GM23248 (cell line): ENCODE data around the gene DDAH1. TPM values are rescaled to one million over a fixed set of nuclear protein-coding genes. Genes with fewer than 3 reads are reported as not detected.
A peak's percentile ranks its signal among the peaks of the same experiment; 100 is the strongest.

Source experiments
- DNase-seq: peaks from one replicate; pipeline ENCODE4 v3.0.0-alpha.2; 2015
- H2AFZ ChIP-seq: fragments of 200-600 bp; sonication (generic); 2 replicates; pipeline ENCODE4 v1.6.1; 2016; ENCODE audit warnings: antibody characterized with exemption
- H3F3A ChIP-seq: fragments of 200-600 bp; sonication (generic); 2 replicates; pipeline ENCODE4 v1.6.1; 2016; ENCODE audit warnings: mild to moderate bottlenecking, antibody characterized with exemption, mixed run types; ENCODE audit not compliant: insufficient read depth
- H3K27ac ChIP-seq: fragments of 200-600 bp; sonication (generic); 2 replicates; pipeline ENCODE4 v1.5.1; 2016; ENCODE audit warnings: mild to moderate bottlenecking
- H3K27me3 ChIP-seq: fragments of 200-600 bp; sonication (generic); replicated peaks from 2 replicates; pipeline ENCODE4 v1.6.1; 2016; ENCODE audit warnings: mild to moderate bottlenecking; ENCODE audit not compliant: insufficient read depth
- H3K36me3 ChIP-seq: fragments of 200-600 bp; sonication (generic); 2 replicates; pipeline ENCODE4 v1.6.1; 2016; ENCODE audit warnings: low read depth, mild to moderate bottlenecking
- H3K4me1 ChIP-seq: fragments of 200-600 bp; sonication (generic); 2 replicates; pipeline ENCODE4 v1.6.1; 2016; ENCODE audit warnings: mild to moderate bottlenecking; ENCODE audit not compliant: insufficient read depth
- H3K4me2 ChIP-seq: fragments of 200-600 bp; sonication (generic); one replicate; pipeline ENCODE4 v1.6.1; 2016; ENCODE audit warnings: mild to moderate bottlenecking; ENCODE audit not compliant: unreplicated experiment
- H3K4me3 ChIP-seq: fragments of 200-600 bp; sonication (generic); 2 replicates; pipeline ENCODE4 v1.5.1; 2016; ENCODE audit warnings: mild to moderate bottlenecking
- H3K79me2 ChIP-seq: fragments of 200-600 bp; sonication (generic); 2 replicates; pipeline ENCODE4 v1.6.1; 2016; ENCODE audit warnings: mild to moderate bottlenecking; ENCODE audit not compliant: insufficient read depth
- H3K9ac ChIP-seq: fragments of 200-600 bp; sonication (generic); 2 replicates; pipeline ENCODE4 v1.6.1; 2016; ENCODE audit warnings: mild to moderate bottlenecking
- H3K9me2 ChIP-seq: fragments of 200-600 bp; sonication (generic); 2 replicates; pipeline ENCODE4 v1.6.1; 2016; ENCODE audit warnings: mixed run types, mild to moderate bottlenecking, moderate library complexity; ENCODE audit not compliant: insufficient read depth
- H3K9me3 ChIP-seq: fragments of 200-600 bp; sonication (generic); one replicate; pipeline ENCODE4 v1.6.1; 2017; ENCODE audit warnings: low read depth
- H4K20me1 ChIP-seq: fragments of 200-600 bp; sonication (generic); 2 replicates; pipeline ENCODE4 v1.6.0; 2016; ENCODE audit not compliant: insufficient read depth
- EZH2 ChIP-seq: fragments of 200-600 bp; sonication (generic); IDR thresholded peaks from 2 replicates; pipeline ENCODE4 v1.6.1; 2018; ENCODE audit warnings: antibody characterized with exemption, mild to moderate bottlenecking; ENCODE audit not compliant: insufficient read depth, poor library complexity, severe bottlenecking
- EZH2phosphoT487 ChIP-seq: fragments of 200-600 bp; sonication (generic); IDR thresholded peaks from 2 replicates; pipeline ENCODE4 v1.6.1; 2018; ENCODE audit warnings: antibody characterized with exemption, moderate library complexity, mild to moderate bottlenecking, low read depth; ENCODE audit not compliant: insufficient read depth
- WGBS, 2 experiments: methylation state at CpG; one replicate each; pipeline ENCODE4 v1.1.6; 2015 to 2017; ENCODE audit warnings: low lambda C conversion rate in 2 of 2, low coverage in 1 of 2; ENCODE audit errors: missing lambda C conversion rate in 2 of 2; 5-methylcytosine and 5-hydroxymethylcytosine counted together
- in situ Hi-C: fragments of 300-500 bp; cut with MboI; formaldehyde crosslinking; loops from 2 replicates; pipeline ENCODE4 v1.15.0; 2020
- polyA plus RNA-seq: library from polyadenylated mRNA; unstranded; fragments of >200 nt; fragmentation: Nextera tagmentation; extraction: Ambion mirVana; gene quantifications from 2 replicates; pipeline ENCODE4 v1.2.1, GENCODE V29; 2016
- small RNA-seq: library from RNA; depleted of rRNA; stranded (forward); fragments of <200 nt; gene quantifications from one replicate; pipeline ENCODE3, GENCODE V24; 2014; ENCODE audit warnings: low read depth, low replicate concordance
- total RNA-seq: library from RNA; depleted of rRNA; stranded (reverse); fragments of >200 nt; shearing (Covaris generic); gene quantifications from 2 replicates; pipeline ENCODE4 v1.2.3, GENCODE V29; 2014; rRNA removed

The DDAH1 gene
- total and polyA plus RNA-seq, 2 experiments from 2014 or later = 168 to 238 TPM

DNA sequence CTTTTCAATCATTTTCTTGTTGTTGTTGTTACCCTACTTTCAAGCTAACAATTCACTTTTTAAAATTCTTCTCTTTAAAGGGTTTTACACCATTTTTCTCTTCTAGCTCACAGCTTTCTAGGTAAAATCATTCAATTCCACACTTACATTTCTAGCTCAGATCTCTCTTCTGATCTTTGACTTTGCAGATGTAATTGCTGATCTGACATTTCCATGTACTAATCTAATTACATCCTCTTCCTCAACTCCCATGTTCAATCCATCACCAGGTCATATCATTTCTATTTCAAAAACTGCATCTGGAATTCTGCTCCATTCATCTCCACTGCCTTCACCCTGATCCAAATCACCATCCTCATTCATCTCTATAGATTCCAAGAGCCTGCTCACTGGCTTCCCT lies 191.6 kb downstream of the DDAH1 start:
- Histone ChIP-seq H3K4me3 (peak overlapping the region; percentile 98), H3K9ac (peak overlapping the region; percentile 97), H3K79me2 (peaks cover 78% of the 10 kb centered on the region), H2AFZ (no peak overlapping the region), H3K9me2 (no peaks in the 10 kb centered on the region), H3K27ac (no peak overlapping the region), H3K9me3 (no peaks in the 10 kb centered on the region), H3F3A (peaks cover 33% of the 10 kb centered on the region), H3K27me3 (no peaks in the 10 kb centered on the region), H4K20me1 (peaks cover 8% of the 10 kb centered on the region; the same call in 1 of the 2 replicates), H3K4me2 (peak overlapping the region; percentile 97), H3K36me3 (peaks cover 30% of the 10 kb centered on the region), H3K4me1 (peaks cover 27% of the 10 kb centered on the region)
- no peak for TF ChIP-seq EZH2
- TF ChIP-seq EZH2phosphoT487 = no peak
- in situ Hi-C loops = no loop called here
- DNase-seq = no peak

DNA sequence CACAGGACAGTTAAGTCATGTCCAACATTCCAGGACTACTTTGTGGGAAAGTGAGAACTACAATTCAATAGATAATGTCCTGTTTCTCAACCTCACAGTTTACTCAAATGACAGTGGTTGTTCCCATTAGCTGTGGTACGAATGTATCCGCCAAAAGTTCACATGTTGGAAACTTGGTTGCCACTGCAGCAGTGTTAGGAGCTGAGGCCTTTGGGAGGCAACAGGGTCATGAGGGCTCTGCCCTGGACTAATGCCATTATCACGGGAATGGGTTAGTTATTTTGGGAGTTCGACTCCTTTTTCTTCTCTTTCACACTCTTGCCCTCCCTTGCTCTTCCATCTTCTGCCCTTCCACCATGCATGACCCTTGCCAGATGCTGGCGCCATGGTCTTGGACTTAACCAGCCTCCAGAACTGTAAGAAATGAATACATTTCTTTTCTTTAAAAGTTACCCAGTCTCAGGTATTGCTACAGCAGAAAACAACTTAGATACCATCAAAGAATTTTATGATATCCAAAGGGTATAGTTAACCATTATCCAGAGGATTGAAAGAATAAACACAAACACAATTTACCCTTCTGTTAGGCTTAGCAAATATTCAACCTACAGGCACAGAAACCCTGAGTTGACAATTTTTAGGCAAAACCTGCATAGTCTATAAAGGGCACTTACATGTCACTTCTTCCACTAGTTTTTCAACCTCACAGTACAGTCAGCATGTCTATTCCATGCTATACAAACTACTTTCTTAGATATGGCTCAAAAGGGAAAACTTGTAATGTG lies 196.0 kb downstream of the DDAH1 start:
- Histone ChIP-seq H3K27ac (no peak overlapping the region), H3K27me3 (no peaks in the 10 kb centered on the region), H3F3A (peaks cover 45% of the 10 kb centered on the region), H3K9ac (no peak overlapping the region), H3K4me1 (peaks cover 18% of the 10 kb centered on the region), H3K4me3 (no peak overlapping the region), H3K9me2 (no peaks in the 10 kb centered on the region), H3K79me2 (peaks cover 95% of the 10 kb centered on the region), H3K9me3 (no peaks in the 10 kb centered on the region), H3K36me3 (peaks cover 64% of the 10 kb centered on the region), H2AFZ (no peak overlapping the region), H4K20me1 (peaks cover 5% of the 10 kb centered on the region; the same call in 1 of the 2 replicates), H3K4me2 (no peak overlapping the region)
- in situ Hi-C loops = no loop called here
- no peak for TF ChIP-seq EZH2phosphoT487
- TF ChIP-seq EZH2 = no peak
- WGBS, 2 experiments = 85 to 89% methylated on average over 5 of the region's 5 CpGs
- no peak for DNase-seq

Small RNA genes lying within 50 kb of the gene (small RNA-seq; reads per million reads assigned to genes)
- gene RF00019 = not detected

Other genes with a start within 250 kb of the DDAH1 start
- gene C1orf52, start 205.5 kb downstream of the DDAH1 start, total RNA-seq = 26.7 and 30.9 TPM in 2 replicates
- 72.4 and 76.4 TPM in 2 replicates for gene C1orf52, start 205.5 kb downstream of the DDAH1 start, polyA plus RNA-seq
- gene BCL10, start 188.5 kb downstream of the DDAH1 start, total RNA-seq = 45.5 and 51.4 TPM in 2 replicates
- gene BCL10, start 188.5 kb downstream of the DDAH1 start, polyA plus RNA-seq = 70.7 and 74.2 TPM in 2 replicates
- gene CCN1, start 115.6 kb upstream of the DDAH1 start, total RNA-seq = 93.5 and 106 TPM in 2 replicates
- 930 and 943 TPM in 2 replicates for gene CCN1, start 115.6 kb upstream of the DDAH1 start, polyA plus RNA-seq
- gene ZNHIT6, start 243.3 kb upstream of the DDAH1 start, total RNA-seq = 10.4 and 16.6 TPM in 2 replicates
- gene ZNHIT6, start 243.3 kb upstream of the DDAH1 start, polyA plus RNA-seq = 26.6 and 31.6 TPM in 2 replicates